ENCODE measurements around the gene BBLN.

BBLN gene

GRCh38 chr9:128138001-128138400 is 22.1 kb upstream of the BBLN start:
- no peak overlapping the region for H3K27ac ChIP-seq
- no peak for TF ChIP-seq ZFX (IDR thresholded peaks at IDR 0.05)
- TF ChIP-seq CTCF (conservative IDR thresholded peaks at IDR 0.05), result no peak

DNA sequence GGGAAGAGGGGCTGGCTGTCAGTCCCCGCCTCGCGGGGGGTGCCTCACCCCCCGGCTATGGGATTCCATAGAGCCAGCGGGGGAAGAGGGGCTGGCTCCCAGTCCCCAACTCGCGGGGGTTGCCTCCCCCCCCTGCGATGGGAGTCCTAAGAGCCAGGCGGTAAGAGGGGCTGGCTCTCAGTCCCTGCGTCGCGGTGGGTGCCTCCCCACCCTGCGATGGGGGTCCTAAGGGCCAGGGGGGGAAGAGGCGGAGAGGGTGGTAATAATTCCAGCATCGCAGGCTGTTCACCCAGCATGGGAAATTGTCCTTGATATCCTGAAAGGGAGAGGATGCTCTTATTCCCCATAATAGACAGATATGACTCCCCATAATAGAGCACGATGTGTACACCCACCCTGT is 20.4 kb upstream of the BBLN start:
- H3K27ac ChIP-seq, result no peak overlapping the region
- TF ChIP-seq CTCF (conservative IDR thresholded peaks at IDR 0.05), result no peak
- no peak for TF ChIP-seq ZFX (IDR thresholded peaks at IDR 0.05)

GRCh38 chr9:128141604-128142003 is 18.5 kb upstream of the BBLN start:
- no peak overlapping the region for H3K27ac ChIP-seq
- TF ChIP-seq ZFX (IDR thresholded peaks at IDR 0.05) (no peak), CTCF (conservative IDR thresholded peaks at IDR 0.05) (no peak)

DNA sequence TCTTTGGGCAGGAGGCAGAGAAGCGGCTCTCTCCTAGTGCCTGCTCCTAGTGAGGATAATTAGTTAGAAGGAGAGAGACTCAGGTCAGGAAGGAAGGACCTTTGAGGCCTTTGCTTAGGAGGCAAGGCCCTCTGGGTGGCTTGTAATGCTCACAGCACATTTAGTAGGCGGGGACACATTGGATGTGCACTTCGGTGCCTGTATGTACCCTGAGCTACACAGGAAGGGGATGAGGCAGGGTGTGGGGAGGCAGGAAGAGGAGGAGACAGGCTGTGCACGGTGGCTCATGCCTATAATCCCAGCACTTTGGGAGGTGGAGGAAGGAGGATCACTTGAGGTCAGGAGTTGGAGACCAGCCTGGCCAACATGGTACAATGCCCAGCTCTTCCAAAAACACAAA is 18.0 kb upstream of the BBLN start:
- no peak overlapping the region for H3K27ac ChIP-seq
- TF ChIP-seq ZFX (IDR thresholded peaks at IDR 0.05), result no peak
- TF ChIP-seq CTCF (conservative IDR thresholded peaks at IDR 0.05), result no peak

GRCh38 chr9:128142596-128142995 is 17.5 kb upstream of the BBLN start:
- no peak for TF ChIP-seq ZFX (IDR thresholded peaks at IDR 0.05)
- no peak for TF ChIP-seq CTCF (conservative IDR thresholded peaks at IDR 0.05)
- H3K27ac ChIP-seq, result no peak overlapping the region

- no peak for TF ChIP-seq ZFX (IDR thresholded peaks at IDR 0.05)
- no peak for TF ChIP-seq CTCF (conservative IDR thresholded peaks at IDR 0.05)
- no peak overlapping the region for H3K27ac ChIP-seq
These were observed 16.4 kb upstream of the BBLN start for GRCh38 chr9:128143525-128144238.

- TF ChIP-seq CTCF (conservative IDR thresholded peaks at IDR 0.05), result no peak
- no peak for TF ChIP-seq ZFX (IDR thresholded peaks at IDR 0.05)
- no peak overlapping the region for H3K27ac ChIP-seq
These were observed 15.6 kb upstream of the BBLN start for GRCh38 chr9:128144239-128145181.
